K562 (cell line): ENCODE results near the gene MAP1A. TPM values are rescaled to one million over a fixed set of nuclear protein-coding genes. Genes with fewer than 3 reads are reported as not detected.

ENCODE experiments used
- CREB1 ChIP-seq, 2 experiments: sonication (generic) in 1 of 2; formaldehyde crosslinking in 1 of 2; IDR thresholded peaks; 2 replicates each; pipeline versions ENCODE4 v1.6.1 to v1.8.0; 2012 to 2022; ENCODE audit warnings: inconsistent platforms in 1 of 2, mild to moderate bottlenecking in 1 of 2, missing genetic modification reagents in 1 of 2, moderate library complexity in 1 of 2
- DIDO1 ChIP-seq: fragments of 450-650 bp; IDR thresholded peaks from 2 replicates; pipeline ENCODE4 v1.6.1; 2016; ENCODE audit warnings: low read depth, missing biosample characterization, missing genetic modification characterization
- DNMT1 ChIP-seq: fragments of 450-650 bp; IDR thresholded peaks from 2 replicates; pipeline ENCODE4 v1.6.1; 2016; ENCODE audit warnings: antibody characterized with exemption, mild to moderate bottlenecking
- EHMT2 ChIP-seq: fragments of 450-650 bp; IDR thresholded peaks from 2 replicates; pipeline ENCODE4 v1.6.1; 2018; ENCODE audit warnings: antibody characterized with exemption
- ETS2 ChIP-seq: IDR thresholded peaks from 2 replicates; pipeline ENCODE4 v1.6.1; 2016; ENCODE audit warnings: borderline replicate concordance, missing genetic modification characterization, mild to moderate bottlenecking, moderate library complexity, missing compliant biosample characterization; ENCODE audit not compliant: poor library complexity, severe bottlenecking
- HCFC1 ChIP-seq: IDR thresholded peaks from 2 replicates; pipeline ENCODE4 v1.6.1; 2012; ENCODE audit warnings: low read depth, low read length, improper control_type of control experiment
- HMG20B ChIP-seq: fragments of 250-450 bp; sonication (Bioruptor Pico); IDR thresholded peaks from 2 replicates; pipeline ENCODE4 v1.5.0; 2021; ENCODE audit warnings: mild to moderate bottlenecking
- HNRNPH1 ChIP-seq: fragments of 200-400 bp; formaldehyde crosslinking; optimal IDR thresholded peaks from 2 replicates; pipeline ENCODE3; 2017; ENCODE audit warnings: low read depth, mild to moderate bottlenecking, low read length, moderate library complexity
- JUND ChIP-seq, 2 experiments: IDR thresholded peaks; 2 replicates in 1 of 2; 3 replicates in 1 of 2; pipeline ENCODE4 v1.6.1; 2011; ENCODE audit warnings: borderline replicate concordance in 2 of 2, low read depth in 2 of 2, low read length in 2 of 2, improper control_type of control experiment in 1 of 2, missing biosample characterization in 1 of 2, missing genetic modification characterization in 1 of 2, missing genetic modification reagents in 1 of 2
- KLF6 ChIP-seq: fragments of 250-450 bp; sonication (Bioruptor Pico); IDR thresholded peaks from 2 replicates; pipeline ENCODE4 v1.4.0; 2020; ENCODE audit warnings: mild to moderate bottlenecking, moderate library complexity, borderline replicate concordance
- PML ChIP-seq: IDR thresholded peaks from 2 replicates; pipeline ENCODE4 v1.6.1; 2012; ENCODE audit warnings: low read length, inconsistent platforms
- PPARD ChIP-seq: fragments of 250-450 bp; sonication (Bioruptor Pico); IDR thresholded peaks from 2 replicates; pipeline ENCODE4 v1.8.0; 2022; ENCODE audit warnings: inconsistent platforms, mild to moderate bottlenecking, moderate library complexity
- RAD21 ChIP-seq, 2 experiments: fragments of 250-450 bp in 1 of 2; fragments of 450-650 bp in 1 of 2; sonication (Bioruptor Pico) in 1 of 2; formaldehyde crosslinking in 1 of 2; IDR thresholded peaks in 1 of 2; conservative IDR thresholded peaks in 1 of 2; 2 replicates each; pipeline versions ENCODE4 v1.4.0 to v1.8.0; 2020 to 2022; ENCODE audit warnings: mild to moderate bottlenecking in 2 of 2, moderate library complexity in 1 of 2
- RBM34 ChIP-seq: fragments of 200-400 bp; formaldehyde crosslinking; IDR thresholded peaks from 2 replicates; pipeline ENCODE4 v1.6.1; 2018; ENCODE audit warnings: low read length, borderline replicate concordance; ENCODE audit not compliant: insufficient read depth
- SPI1 ChIP-seq: IDR thresholded peaks from 2 replicates; pipeline ENCODE4 v1.6.1; 2011; ENCODE audit warnings: low read depth, low read length, control low read depth, borderline replicate concordance
- TRIM24 ChIP-seq, 2 experiments: fragments of 450-650 bp; IDR thresholded peaks; 2 replicates each; pipeline ENCODE4 v1.6.1; 2016
- ZBTB1 ChIP-seq: sonication (generic); formaldehyde crosslinking; IDR thresholded peaks from 2 replicates; pipeline ENCODE4 v1.8.1; 2023; ENCODE audit warnings: missing genetic modification reagents, low read depth, mild to moderate bottlenecking, borderline replicate concordance
- ZNF408 ChIP-seq: fragments of 250-450 bp; sonication (Bioruptor Pico); IDR thresholded peaks from 2 replicates; pipeline ENCODE4 v1.4.0; 2020; ENCODE audit warnings: low read depth, mild to moderate bottlenecking, moderate library complexity
- ZNF785 ChIP-seq: fragments of 250-450 bp; sonication (Bioruptor Pico); IDR thresholded peaks from 2 replicates; pipeline ENCODE4 v1.4.0; 2020; ENCODE audit warnings: mild to moderate bottlenecking
- polyA plus RNA-seq, 8 experiments: library from polyadenylated mRNA; depleted of rRNA in 4 of 8; stranded (reverse) in 5 of 8; unstranded in 3 of 8; fragments of >200 nt; fragmentation: Nextera tagmentation in 2 of 8; fragmentation: Illumina TruSeq in 1 of 8; extraction: Ambion mirVana in 2 of 8; extraction: Trizol in 1 of 8; gene quantifications; 2 replicates each; pipeline versions ENCODE4 v1.2.1 to v1.2.3, GENCODE V29; 2011 to 2014; ENCODE audit warnings: inconsistent platforms in 1 of 8, missing spikeins in 1 of 8
- total RNA-seq, 7 experiments: library from RNA; depleted of rRNA in 6 of 7; stranded (reverse); fragments of >200 nt in 6 of 7; fragmentation: Illumina TruSeq in 2 of 7; extraction: Trizol in 2 of 7; gene quantifications; 2 replicates each; pipeline versions ENCODE4 v1.2.1 to v1.2.3, GENCODE V29; 2011 to 2021; ENCODE audit warnings: low replicate concordance in 1 of 7
- TF ChIP-seq, protein P1 (sequence below): IDR thresholded peaks from 3 replicates; pipeline ENCODE4 v1.6.1; 2011; ENCODE audit warnings: borderline replicate concordance, mild to moderate bottlenecking; ENCODE audit not compliant: insufficient read length, insufficient read depth
- TF ChIP-seq, protein P2 (sequence below): fragments of 450-650 bp; formaldehyde crosslinking; IDR thresholded peaks from 2 replicates; pipeline ENCODE4 v1.4.0; 2022; ENCODE audit warnings: missing genetic modification characterization
- TF ChIP-seq, protein P3 (sequence below): fragments of 450-650 bp; formaldehyde crosslinking; IDR thresholded peaks from 2 replicates; pipeline ENCODE4 v1.4.0; 2020; ENCODE audit warnings: mild to moderate bottlenecking, moderate library complexity
- TF ChIP-seq, protein P4 (sequence below): fragments of 450-650 bp; IDR thresholded peaks from 2 replicates; pipeline ENCODE4 v1.6.1; 2016; ENCODE audit warnings: mild to moderate bottlenecking

The MAP1A gene
- total and polyA plus RNA-seq, 9 of the 15 experiments (the other 6 are each of a cell fraction or from before 2014, with no cell fraction given), result 2.0 to 20.3 (median 7.3) TPM

DNA sequence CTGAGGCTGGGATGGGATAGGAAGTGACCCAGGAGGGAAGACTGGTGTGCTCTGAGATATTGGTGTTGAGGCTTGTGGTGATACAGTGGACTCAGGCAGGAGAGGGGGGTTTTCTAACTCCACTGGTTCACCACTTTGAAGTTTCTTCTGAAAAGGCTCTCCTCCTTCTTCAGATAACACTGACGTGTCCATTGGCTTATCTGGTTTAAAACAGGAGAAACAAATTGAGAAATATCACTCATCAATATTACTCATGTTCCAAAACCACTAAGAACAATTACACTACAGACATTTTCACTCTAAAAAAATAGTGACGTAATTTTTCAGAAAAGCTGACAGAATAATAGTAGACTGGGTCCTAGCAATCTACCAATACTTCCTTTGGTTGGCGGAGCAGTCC is 47.5 kb upstream of the MAP1A start (continued):
- TF ChIP-seq, protein P1, sequence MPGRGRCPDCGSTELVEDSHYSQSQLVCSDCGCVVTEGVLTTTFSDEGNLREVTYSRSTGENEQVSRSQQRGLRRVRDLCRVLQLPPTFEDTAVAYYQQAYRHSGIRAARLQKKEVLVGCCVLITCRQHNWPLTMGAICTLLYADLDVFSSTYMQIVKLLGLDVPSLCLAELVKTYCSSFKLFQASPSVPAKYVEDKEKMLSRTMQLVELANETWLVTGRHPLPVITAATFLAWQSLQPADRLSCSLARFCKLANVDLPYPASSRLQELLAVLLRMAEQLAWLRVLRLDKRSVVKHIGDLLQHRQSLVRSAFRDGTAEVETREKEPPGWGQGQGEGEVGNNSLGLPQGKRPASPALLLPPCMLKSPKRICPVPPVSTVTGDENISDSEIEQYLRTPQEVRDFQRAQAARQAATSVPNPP, result no peak
- TF ChIP-seq PML (peak; percentile 46; the same call in 1 of the 2 replicates), PPARD (CRISPR knock-in tag) (no peak), EHMT2 (no peak), DNMT1 (no peak), KLF6 (CRISPR knock-in tag) (no peak), ZBTB1 (no peak), HMG20B (CRISPR knock-in tag) (no peak), TRIM24 (IDR thresholded peaks at IDR 0.05) (0 out of 4 replicates have a peak, but pooled peaks of 1 of the 2 experiments have one; percentile 33), ETS2 (no peak), HNRNPH1 (no peak), CREB1 (IDR thresholded peaks at IDR 0.05) (peak; percentile 45; the same call in 1 of the 2 replicates), CREB1 (CRISPR knock-in tag; IDR thresholded peaks at IDR 0.05) (0 out of 2 replicates have a peak, but pooled peaks have one; percentile 44), DIDO1 (tag) (no peak), RAD21 (CRISPR knock-in tag; conservative IDR thresholded peaks at IDR 0.05 in 1 of 2, IDR thresholded peaks at IDR 0.05 in 1 of 2) (no peak), ZNF785 (no peak), RBM34 (no peak), SPI1 (no peak), ZNF408 (CRISPR knock-in tag) (no peak), HCFC1 (no peak), JUND (IDR thresholded peaks at IDR 0.05; ENCODE audit: borderline replicate concordance, low read depth, low read length) (peak; percentile 77), JUND (tag; IDR thresholded peaks at IDR 0.05; ENCODE audit: borderline replicate concordance, low read depth, low read length) (peak; percentile 72)
- TF ChIP-seq, protein P2, sequence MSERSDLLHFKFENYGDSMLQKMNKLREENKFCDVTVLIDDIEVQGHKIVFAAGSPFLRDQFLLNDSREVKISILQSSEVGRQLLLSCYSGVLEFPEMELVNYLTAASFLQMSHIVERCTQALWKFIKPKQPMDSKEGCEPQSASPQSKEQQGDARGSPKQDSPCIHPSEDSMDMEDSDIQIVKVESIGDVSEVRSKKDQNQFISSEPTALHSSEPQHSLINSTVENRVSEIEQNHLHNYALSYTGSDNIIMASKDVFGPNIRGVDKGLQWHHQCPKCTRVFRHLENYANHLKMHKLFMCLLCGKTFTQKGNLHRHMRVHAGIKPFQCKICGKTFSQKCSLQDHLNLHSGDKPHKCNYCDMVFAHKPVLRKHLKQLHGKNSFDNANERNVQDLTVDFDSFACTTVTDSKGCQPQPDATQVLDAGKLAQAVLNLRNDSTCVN (CRISPR knock-in tag), result no peak
- TF ChIP-seq, protein P3, sequence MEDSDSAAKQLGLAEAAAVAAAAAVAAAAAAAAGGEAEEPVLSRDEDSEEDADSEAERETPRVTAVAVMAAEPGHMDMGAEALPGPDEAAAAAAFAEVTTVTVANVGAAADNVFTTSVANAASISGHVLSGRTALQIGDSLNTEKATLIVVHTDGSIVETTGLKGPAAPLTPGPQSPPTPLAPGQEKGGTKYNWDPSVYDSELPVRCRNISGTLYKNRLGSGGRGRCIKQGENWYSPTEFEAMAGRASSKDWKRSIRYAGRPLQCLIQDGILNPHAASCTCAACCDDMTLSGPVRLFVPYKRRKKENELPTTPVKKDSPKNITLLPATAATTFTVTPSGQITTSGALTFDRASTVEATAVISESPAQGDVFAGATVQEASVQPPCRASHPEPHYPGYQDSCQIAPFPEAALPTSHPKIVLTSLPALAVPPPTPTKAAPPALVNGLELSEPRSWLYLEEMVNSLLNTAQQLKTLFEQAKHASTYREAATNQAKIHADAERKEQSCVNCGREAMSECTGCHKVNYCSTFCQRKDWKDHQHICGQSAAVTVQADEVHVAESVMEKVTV, result no peak
- TF ChIP-seq, protein P4, sequence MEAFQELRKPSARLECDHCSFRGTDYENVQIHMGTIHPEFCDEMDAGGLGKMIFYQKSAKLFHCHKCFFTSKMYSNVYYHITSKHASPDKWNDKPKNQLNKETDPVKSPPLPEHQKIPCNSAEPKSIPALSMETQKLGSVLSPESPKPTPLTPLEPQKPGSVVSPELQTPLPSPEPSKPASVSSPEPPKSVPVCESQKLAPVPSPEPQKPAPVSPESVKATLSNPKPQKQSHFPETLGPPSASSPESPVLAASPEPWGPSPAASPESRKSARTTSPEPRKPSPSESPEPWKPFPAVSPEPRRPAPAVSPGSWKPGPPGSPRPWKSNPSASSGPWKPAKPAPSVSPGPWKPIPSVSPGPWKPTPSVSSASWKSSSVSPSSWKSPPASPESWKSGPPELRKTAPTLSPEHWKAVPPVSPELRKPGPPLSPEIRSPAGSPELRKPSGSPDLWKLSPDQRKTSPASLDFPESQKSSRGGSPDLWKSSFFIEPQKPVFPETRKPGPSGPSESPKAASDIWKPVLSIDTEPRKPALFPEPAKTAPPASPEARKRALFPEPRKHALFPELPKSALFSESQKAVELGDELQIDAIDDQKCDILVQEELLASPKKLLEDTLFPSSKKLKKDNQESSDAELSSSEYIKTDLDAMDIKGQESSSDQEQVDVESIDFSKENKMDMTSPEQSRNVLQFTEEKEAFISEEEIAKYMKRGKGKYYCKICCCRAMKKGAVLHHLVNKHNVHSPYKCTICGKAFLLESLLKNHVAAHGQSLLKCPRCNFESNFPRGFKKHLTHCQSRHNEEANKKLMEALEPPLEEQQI, result no peak
